HEK293 (cell line): ENCODE measurements around the gene TBC1D16.

ENCODE experiments used
- CTCF ChIA-PET: fragments of 350-600 bp; formaldehyde crosslinking; extraction: SDS; loops from one replicate; lab custom pipeline; 2021; ENCODE audit warnings: antibody characterized with exemption; lab: Yijun Ruan, JAX
- POLR2A ChIA-PET: fragments of 300-600 bp; formaldehyde crosslinking; extraction: SDS; loops from one replicate; lab custom pipeline; 2020; ENCODE audit warnings: antibody characterized with exemption, inconsistent platforms; lab: Yijun Ruan, JAX
- H3K27ac ChIP-seq: fragments of 200-500 bp; sonication (Bioruptor generic); 2 replicates; pipeline ENCODE4 v1.5.1; 2014; ENCODE audit warnings: low read depth, low read length, control low read depth, inconsistent platforms; ENCODE audit errors: extremely low read depth
- H3K36me3 ChIP-seq, 2 experiments: fragments of 200-500 bp in 1 of 2; sonication (Bioruptor generic) in 1 of 2; 1 replicate in 1 of 2; 2 replicates in 1 of 2; pipeline ENCODE4 v1.5.1; 2014 to 2017; ENCODE audit warnings: inconsistent platforms in 2 of 2, low read length in 2 of 2; ENCODE audit not compliant: control insufficient read depth in 2 of 2, insufficient read depth in 1 of 2
- H3K4me1 ChIP-seq: fragments of 200-500 bp; sonication (Bioruptor generic); 2 replicates; pipeline ENCODE4 v1.5.1; 2014; ENCODE audit warnings: mild to moderate bottlenecking, low read length, inconsistent platforms; ENCODE audit not compliant: control insufficient read depth, insufficient read depth
- H3K4me3 ChIP-seq: 2 replicates; pipeline ENCODE4 v1.5.1; 2011; ENCODE audit warnings: low read depth, mild to moderate bottlenecking, control low read depth, low read length, moderate library complexity
- H3K9me3 ChIP-seq: fragments of 200-500 bp; sonication (Bioruptor generic); 2 replicates; pipeline ENCODE4 v1.5.1; 2014; ENCODE audit warnings: low read depth, low read length, inconsistent platforms; ENCODE audit not compliant: control insufficient read depth, insufficient read depth
- BCL11A ChIP-seq: fragments of 450-650 bp; formaldehyde crosslinking; IDR thresholded peaks from 2 replicates; pipeline ENCODE4 v1.5.1; 2016; ENCODE audit warnings: low read depth, missing biosample characterization, missing genetic modification characterization
- GLIS1 ChIP-seq: fragments of 450-650 bp; formaldehyde crosslinking; IDR thresholded peaks from 2 replicates; pipeline ENCODE4 v1.5.1; 2016; ENCODE audit warnings: missing biosample characterization, missing genetic modification characterization
- GLIS2 ChIP-seq: fragments of 450-650 bp; formaldehyde crosslinking; IDR thresholded peaks from 2 replicates; pipeline ENCODE4 v1.5.1; 2016; ENCODE audit warnings: missing biosample characterization, missing genetic modification characterization
- KLF8 ChIP-seq: fragments of 450-650 bp; formaldehyde crosslinking; IDR thresholded peaks from 2 replicates; pipeline ENCODE4 v1.5.1; 2016; ENCODE audit warnings: missing biosample characterization, missing genetic modification characterization
- TRIM28 ChIP-seq: IDR thresholded peaks from 2 replicates; pipeline ENCODE4 v1.6.1; 2011; ENCODE audit warnings: low read length, control low read depth, borderline replicate concordance
- ZNF155 ChIP-seq: fragments of 450-650 bp; formaldehyde crosslinking; IDR thresholded peaks from 2 replicates; pipeline ENCODE4 v1.5.1; 2016; ENCODE audit warnings: missing biosample characterization, missing genetic modification characterization
- ZNF501 ChIP-seq: fragments of 450-650 bp; formaldehyde crosslinking; IDR thresholded peaks from 2 replicates; pipeline ENCODE4 v1.5.1; 2016; ENCODE audit warnings: missing biosample characterization, missing genetic modification characterization
- ZNF670 ChIP-seq: fragments of 450-650 bp; formaldehyde crosslinking; IDR thresholded peaks from 2 replicates; pipeline ENCODE4 v1.5.1; 2016; ENCODE audit warnings: missing biosample characterization, missing genetic modification characterization, low read depth
- ZNF701 ChIP-seq: fragments of 450-650 bp; formaldehyde crosslinking; IDR thresholded peaks from 2 replicates; pipeline ENCODE4 v1.5.1; 2016; ENCODE audit warnings: missing biosample characterization, missing genetic modification characterization
- ZNF791 ChIP-seq: fragments of 450-650 bp; formaldehyde crosslinking; IDR thresholded peaks from 2 replicates; pipeline ENCODE4 v1.5.1; 2016; ENCODE audit warnings: missing biosample characterization, missing genetic modification characterization
- ZSCAN23 ChIP-seq: fragments of 450-650 bp; formaldehyde crosslinking; IDR thresholded peaks from 2 replicates; pipeline ENCODE4 v1.5.1; 2016; ENCODE audit warnings: missing biosample characterization, missing genetic modification characterization
- TF ChIP-seq, protein P1 (sequence below): fragments of 450-650 bp; formaldehyde crosslinking; IDR thresholded peaks from 2 replicates; pipeline ENCODE4 v1.5.1; 2017; ENCODE audit warnings: missing biosample characterization, missing genetic modification characterization
- TF ChIP-seq, protein P2 (sequence below): fragments of 450-650 bp; formaldehyde crosslinking; conservative IDR thresholded peaks from 2 replicates; pipeline ENCODE4 v1.5.1; 2016; ENCODE audit warnings: low read depth, missing biosample characterization, missing genetic modification characterization
- TF ChIP-seq, protein P3 (sequence below): fragments of 450-650 bp; formaldehyde crosslinking; IDR thresholded peaks from 2 replicates; pipeline ENCODE4 v1.5.1; 2016; ENCODE audit warnings: missing biosample characterization, missing genetic modification characterization

Gene TBC1D16

DNA sequence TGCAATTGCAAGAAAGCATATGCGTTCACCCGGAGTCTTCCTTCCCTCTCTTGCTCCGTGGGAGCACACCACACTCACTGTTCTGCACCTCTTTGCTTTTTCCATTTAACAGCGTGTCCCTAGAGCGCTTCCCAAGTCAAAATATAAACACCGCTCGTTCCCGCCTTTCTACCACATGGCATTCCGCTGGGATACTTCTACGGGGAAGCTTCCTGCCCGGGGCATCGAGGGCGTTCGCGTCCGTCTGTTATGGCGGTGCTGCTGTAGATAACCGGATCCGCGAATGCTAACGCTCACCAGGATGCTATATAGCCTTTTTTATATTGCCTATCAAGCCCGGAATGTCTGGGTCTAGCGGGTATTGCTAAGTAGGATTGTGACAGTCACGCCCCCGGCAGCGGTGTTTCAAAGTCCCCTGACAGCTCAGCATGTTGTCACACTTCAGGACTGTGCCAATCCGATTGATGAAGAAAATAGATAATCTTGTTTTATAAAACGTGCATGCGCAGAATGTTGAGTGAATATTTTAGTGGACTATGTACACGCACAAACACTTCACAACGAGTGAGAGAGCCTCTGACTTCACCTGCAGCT, 31.8 kb upstream of the TBC1D16 start:
- Histone ChIP-seq H3K27ac (no peak overlapping the region), H3K4me1 (no peaks in the 10 kb centered on the region; the same call in 1 of the 2 replicates), H3K36me3 (no peaks in the 10 kb centered on the region), H3K9me3 (no peaks in the 10 kb centered on the region), H3K4me3 (no peak overlapping the region)
- ChIA-PET POLR2A (no interaction called here), CTCF (no interaction called here)
- TF ChIP-seq, protein P1, sequence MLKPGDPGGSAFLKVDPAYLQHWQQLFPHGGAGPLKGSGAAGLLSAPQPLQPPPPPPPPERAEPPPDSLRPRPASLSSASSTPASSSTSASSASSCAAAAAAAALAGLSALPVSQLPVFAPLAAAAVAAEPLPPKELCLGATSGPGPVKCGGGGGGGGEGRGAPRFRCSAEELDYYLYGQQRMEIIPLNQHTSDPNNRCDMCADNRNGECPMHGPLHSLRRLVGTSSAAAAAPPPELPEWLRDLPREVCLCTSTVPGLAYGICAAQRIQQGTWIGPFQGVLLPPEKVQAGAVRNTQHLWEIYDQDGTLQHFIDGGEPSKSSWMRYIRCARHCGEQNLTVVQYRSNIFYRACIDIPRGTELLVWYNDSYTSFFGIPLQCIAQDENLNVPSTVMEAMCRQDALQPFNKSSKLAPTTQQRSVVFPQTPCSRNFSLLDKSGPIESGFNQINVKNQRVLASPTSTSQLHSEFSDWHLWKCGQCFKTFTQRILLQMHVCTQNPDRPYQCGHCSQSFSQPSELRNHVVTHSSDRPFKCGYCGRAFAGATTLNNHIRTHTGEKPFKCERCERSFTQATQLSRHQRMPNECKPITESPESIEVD, result no peak

DNA sequence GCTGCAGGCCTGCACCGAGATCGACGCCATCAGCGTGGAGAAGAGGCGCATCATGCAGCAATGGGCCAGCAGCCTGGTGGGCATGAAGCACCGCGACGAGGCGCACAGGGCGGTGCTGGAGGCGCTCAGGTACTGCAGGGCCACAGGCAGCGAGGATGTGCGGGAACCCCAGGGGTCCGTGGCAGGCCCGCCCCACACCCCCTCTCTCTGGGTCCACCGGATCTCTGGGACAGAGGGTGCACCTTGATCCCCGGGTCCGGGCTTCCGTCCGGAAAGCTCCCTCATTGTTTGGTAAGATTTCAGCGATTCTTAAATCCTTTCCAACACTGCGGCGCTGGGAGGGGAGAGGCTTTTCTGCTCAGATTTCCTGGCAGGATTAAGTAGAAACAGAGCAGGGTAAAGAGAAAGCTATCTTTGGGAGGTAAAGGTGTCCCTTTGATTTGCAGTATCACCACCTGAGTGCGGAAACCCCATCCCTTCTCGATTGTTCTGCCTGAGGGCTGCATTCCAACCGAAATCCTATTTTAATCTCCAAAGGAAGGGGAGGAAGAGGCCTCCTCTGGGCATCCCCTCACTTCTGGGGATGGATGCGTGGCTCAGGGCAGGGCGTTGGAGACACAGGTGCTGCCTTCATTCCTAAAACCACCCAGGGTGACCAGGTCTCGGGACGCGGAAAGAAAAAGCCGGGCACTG, 30.0 kb upstream of the TBC1D16 start:
- H3K4me3 ChIP-seq, result no peak overlapping the region
- POLR2A ChIA-PET, result no interaction called here
- H3K27ac ChIP-seq, result no peak overlapping the region
- H3K36me3 ChIP-seq, result no peaks in the 10 kb centered on the region; a peak in 1 of 3 replicates
- no peaks in the 10 kb centered on the region for H3K9me3 ChIP-seq
- CTCF ChIA-PET, result interaction anchor here (1.0 kb wide), 2 partner anchors 17 to 36 kb away, joined by 3 read pairs; partner anchors contain the start of gene GAA
- no peaks in the 10 kb centered on the region; the same call in 1 of the 2 replicates for H3K4me1 ChIP-seq
- TF ChIP-seq ZNF670 (tag by site-specific recombination) (no peak), BCL11A (tag by site-specific recombination) (no peak), ZNF501 (tag by site-specific recombination) (no peak), ZSCAN23 (tag by site-specific recombination) (no peak), ZNF791 (tag by site-specific recombination) (no peak), GLIS1 (tag by site-specific recombination) (no peak)
- TF ChIP-seq, protein P2, sequence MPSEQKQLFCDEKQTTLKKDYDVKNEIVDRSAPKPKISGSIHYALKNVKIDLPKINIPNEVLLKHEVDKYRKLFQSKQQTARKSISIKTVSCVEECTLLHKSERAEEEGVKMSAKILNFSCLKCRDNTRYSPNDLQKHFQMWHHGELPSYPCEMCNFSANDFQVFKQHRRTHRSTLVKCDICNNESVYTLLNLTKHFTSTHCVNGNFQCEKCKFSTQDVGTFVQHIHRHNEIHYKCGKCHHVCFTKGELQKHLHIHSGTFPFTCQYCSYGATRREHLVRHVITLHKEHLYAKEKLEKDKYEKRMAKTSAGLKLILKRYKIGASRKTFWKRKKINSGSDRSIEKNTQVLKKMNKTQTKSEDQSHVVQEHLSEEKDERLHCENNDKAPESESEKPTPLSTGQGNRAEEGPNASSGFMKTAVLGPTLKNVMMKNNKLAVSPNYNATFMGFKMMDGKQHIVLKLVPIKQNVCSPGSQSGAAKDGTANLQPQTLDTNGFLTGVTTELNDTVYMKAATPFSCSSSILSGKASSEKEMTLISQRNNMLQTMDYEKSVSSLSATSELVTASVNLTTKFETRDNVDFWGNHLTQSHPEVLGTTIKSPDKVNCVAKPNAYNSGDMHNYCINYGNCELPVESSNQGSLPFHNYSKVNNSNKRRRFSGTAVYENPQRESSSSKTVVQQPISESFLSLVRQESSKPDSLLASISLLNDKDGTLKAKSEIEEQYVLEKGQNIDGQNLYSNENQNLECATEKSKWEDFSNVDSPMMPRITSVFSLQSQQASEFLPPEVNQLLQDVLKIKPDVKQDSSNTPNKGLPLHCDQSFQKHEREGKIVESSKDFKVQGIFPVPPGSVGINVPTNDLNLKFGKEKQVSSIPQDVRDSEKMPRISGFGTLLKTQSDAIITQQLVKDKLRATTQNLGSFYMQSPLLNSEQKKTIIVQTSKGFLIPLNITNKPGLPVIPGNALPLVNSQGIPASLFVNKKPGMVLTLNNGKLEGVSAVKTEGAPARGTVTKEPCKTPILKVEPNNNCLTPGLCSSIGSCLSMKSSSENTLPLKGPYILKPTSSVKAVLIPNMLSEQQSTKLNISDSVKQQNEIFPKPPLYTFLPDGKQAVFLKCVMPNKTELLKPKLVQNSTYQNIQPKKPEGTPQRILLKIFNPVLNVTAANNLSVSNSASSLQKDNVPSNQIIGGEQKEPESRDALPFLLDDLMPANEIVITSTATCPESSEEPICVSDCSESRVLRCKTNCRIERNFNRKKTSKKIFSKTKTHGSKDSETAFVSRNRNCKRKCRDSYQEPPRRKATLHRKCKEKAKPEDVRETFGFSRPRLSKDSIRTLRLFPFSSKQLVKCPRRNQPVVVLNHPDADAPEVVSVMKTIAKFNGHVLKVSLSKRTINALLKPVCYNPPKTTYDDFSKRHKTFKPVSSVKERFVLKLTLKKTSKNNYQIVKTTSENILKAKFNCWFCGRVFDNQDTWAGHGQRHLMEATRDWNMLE (tag by site-specific recombination), result no peak
- TF ChIP-seq, protein P3, sequence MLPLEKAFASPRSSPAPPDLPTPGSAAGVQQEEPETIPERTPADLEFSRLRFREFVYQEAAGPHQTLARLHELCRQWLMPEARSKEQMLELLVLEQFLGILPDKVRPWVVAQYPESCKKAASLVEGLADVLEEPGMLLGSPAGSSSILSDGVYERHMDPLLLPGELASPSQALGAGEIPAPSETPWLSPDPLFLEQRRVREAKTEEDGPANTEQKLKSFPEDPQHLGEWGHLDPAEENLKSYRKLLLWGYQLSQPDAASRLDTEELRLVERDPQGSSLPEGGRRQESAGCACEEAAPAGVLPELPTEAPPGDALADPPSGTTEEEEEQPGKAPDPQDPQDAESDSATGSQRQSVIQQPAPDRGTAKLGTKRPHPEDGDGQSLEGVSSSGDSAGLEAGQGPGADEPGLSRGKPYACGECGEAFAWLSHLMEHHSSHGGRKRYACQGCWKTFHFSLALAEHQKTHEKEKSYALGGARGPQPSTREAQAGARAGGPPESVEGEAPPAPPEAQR (tag by site-specific recombination), result no peak
- TF ChIP-seq, all 188 proteins: peak for 0

DNA sequence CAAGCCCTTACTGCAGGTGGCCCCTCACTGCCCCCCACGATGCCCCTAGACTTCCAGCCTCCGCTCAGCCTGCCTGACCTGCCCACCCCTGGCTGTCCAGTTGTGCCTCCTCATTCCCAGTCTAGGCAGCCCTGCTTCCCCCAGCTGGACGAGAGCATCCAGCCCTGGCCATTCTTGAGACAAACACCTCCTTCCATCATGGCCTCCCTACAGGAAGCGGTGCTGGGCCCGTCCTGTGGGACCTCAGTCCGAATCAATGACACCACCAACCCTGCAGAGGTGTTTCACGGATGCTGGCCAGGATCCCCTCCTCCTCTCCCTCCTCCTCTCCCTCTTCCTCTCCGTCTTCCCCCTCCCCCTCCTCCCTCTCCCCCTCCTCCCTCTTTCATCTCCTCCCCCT, 29.0 kb upstream of the TBC1D16 start:
- Histone ChIP-seq H3K27ac (no peak overlapping the region), H3K4me1 (no peaks in the 10 kb centered on the region; the same call in 1 of the 2 replicates), H3K9me3 (no peaks in the 10 kb centered on the region), H3K36me3 (no peaks in the 10 kb centered on the region; a peak in 1 of 3 replicates), H3K4me3 (no peak overlapping the region)
- CTCF ChIA-PET, result interaction anchor here (0.7 kb wide), 1 partner anchor 12 kb away, joined by 5 read pairs; no protein-coding TSS in a partner anchor
- TF ChIP-seq TRIM28 (no peak), ZNF701 (tag by site-specific recombination) (no peak), KLF8 (tag by site-specific recombination) (no peak), GLIS2 (tag by site-specific recombination) (peak; percentile 48), ZNF155 (tag by site-specific recombination) (no peak)
- POLR2A ChIA-PET, result no interaction called here
